Brain microvascular endothelial cell (primary cell): ENCODE data around the gene TP53I11.
A peak's percentile ranks its signal among the peaks of the same experiment; 100 is the strongest.

Source experiments
- DNase-seq: peaks from one replicate; pipeline ENCODE4 v3.0.0-alpha.2; 2020
- H3K27ac ChIP-seq: fragments of 250-450 bp; sonication (Bioruptor Pico); 2 replicates; pipeline ENCODE4 v1.5.1; 2020; ENCODE audit warnings: mild to moderate bottlenecking, moderate library complexity
- H3K27me3 ChIP-seq: fragments of 250-450 bp; sonication (Bioruptor Pico); replicated peaks from 2 replicates; pipeline ENCODE4 v1.5.1; 2020; ENCODE audit warnings: mild to moderate bottlenecking
- H3K36me3 ChIP-seq: fragments of 250-450 bp; sonication (Bioruptor Pico); replicated peaks from 2 replicates; pipeline ENCODE4 v1.5.1; 2020; ENCODE audit warnings: mild to moderate bottlenecking
- H3K4me3 ChIP-seq: 2 replicates; pipeline ENCODE4 v1.5.1; 2011; ENCODE audit warnings: low read depth, mild to moderate bottlenecking, control low read depth, low read length, moderate library complexity
- CTCF ChIP-seq: IDR thresholded peaks from 2 replicates; pipeline ENCODE4 v1.5.1; 2011; ENCODE audit warnings: low read depth, mild to moderate bottlenecking, moderate library complexity, low read length, control low read depth, inconsistent platforms; ENCODE audit errors: missing control alignments
- in situ Hi-C: cut with HindIII; loops from 2 replicates; pipeline ENCODE4 v1.10.0; 2017; ENCODE audit warnings: low sequenced_read_pairs, low pct_ligation_motif_present

The TP53I11 gene

GRCh38 chr11:44912270-44912987 is 38.3 kb downstream of the TP53I11 start:
- in situ Hi-C loops, result no loop called here
- TF ChIP-seq CTCF, result no peak
- DNase-seq, result no peak
- Histone ChIP-seq H3K36me3 (no peaks in the 10 kb centered on the region), H3K27ac (no peak overlapping the region), H3K4me3 (no peak overlapping the region), H3K27me3 (peaks cover 3% of the 10 kb centered on the region)

GRCh38 chr11:44911029-44911814 is 39.5 kb downstream of the TP53I11 start:
- H3K27ac ChIP-seq, result no peak overlapping the region
- peak; percentile 80 for TF ChIP-seq CTCF

GRCh38 chr11:44910591-44910990 is 40.1 kb downstream of the TP53I11 start:
- TF ChIP-seq CTCF, result no peak
- Histone ChIP-seq H3K4me3 (no peak overlapping the region), H3K27ac (no peak overlapping the region), H3K36me3 (no peaks in the 10 kb centered on the region), H3K27me3 (peaks cover 3% of the 10 kb centered on the region)
- DNase-seq, result no peak
- in situ Hi-C loops, result no loop called here

More at GRCh38 chr11:44911029-44911814, 39.5 kb downstream of the TP53I11 start:
- DNase-seq, result peak; percentile 79
- Histone ChIP-seq H3K27me3 (peaks cover 3% of the 10 kb centered on the region), H3K36me3 (no peaks in the 10 kb centered on the region), H3K4me3 (no peak overlapping the region)
- in situ Hi-C loops, result no loop called here

- Histone ChIP-seq H3K4me3 (no peak overlapping the region), H3K27me3 (peaks cover 3% of the 10 kb centered on the region), H3K36me3 (no peaks in the 10 kb centered on the region), H3K27ac (no peak overlapping the region)
- in situ Hi-C loops, result no loop called here
- DNase-seq, result no peak
- TF ChIP-seq CTCF, result no peak
Observed at GRCh38 chr11:44909557-44909956, 41.1 kb downstream of the TP53I11 start.

GRCh38 chr11:44906649-44907048 is 44.0 kb downstream of the TP53I11 start:
- no peak for TF ChIP-seq CTCF
- in situ Hi-C loops, result no loop called here
- DNase-seq, result no peak
- Histone ChIP-seq H3K27me3 (peaks cover 3% of the 10 kb centered on the region), H3K27ac (no peak overlapping the region), H3K4me3 (no peak overlapping the region), H3K36me3 (no peaks in the 10 kb centered on the region)
